Prostate gland (tissue), 2 donors: ENCODE data around the gene ACTL10. TPM values are rescaled to one million over a fixed set of nuclear protein-coding genes. Genes with fewer than 3 reads are reported as not detected.
A peak's percentile ranks its signal among the peaks of the same experiment; 100 is the strongest.

Experiments used
- DNase-seq: peaks from one replicate; pipeline ENCODE4 v3.0.0-alpha.2; 2019; ENCODE audit warnings: low spot score
- H3K27ac ChIP-seq, 2 donors: fragments of 200-600 bp; sonication (generic); 2 replicates each; pipeline ENCODE4 v1.5.1; 2017 to 2019
- H3K27me3 ChIP-seq: fragments of 200-600 bp; sonication (generic); replicated peaks from 2 replicates; pipeline ENCODE4 v1.5.1; 2019; ENCODE audit not compliant: insufficient read depth
- H3K36me3 ChIP-seq, 2 donors: fragments of 200-600 bp; sonication (generic); 1 replicate in 1 of 2; 2 replicates in 1 of 2; pipeline versions ENCODE4 v1.5.1 to v1.8.1; 2017 to 2019
- H3K4me1 ChIP-seq: fragments of 200-600 bp; sonication (generic); replicated peaks from 2 replicates; pipeline ENCODE4 v1.5.1; 2019
- H3K4me3 ChIP-seq, 2 donors: fragments of 200-600 bp; sonication (generic); 2 replicates each; pipeline ENCODE4 v1.5.1; 2017 to 2019
- H3K9me3 ChIP-seq: fragments of 200-600 bp; sonication (generic); 2 replicates; pipeline ENCODE4 v1.5.1; 2017
- POLR2A ChIP-seq: fragments of 450-650 bp; IDR thresholded peaks from one replicate; pipeline ENCODE4 v1.6.1; 2016; ENCODE audit warnings: antibody characterized with exemption, mild to moderate bottlenecking
- POLR2AphosphoS5 ChIP-seq: sonication (generic); formaldehyde crosslinking; IDR thresholded peaks from one replicate; pipeline ENCODE4 v1.6.1; 2017; ENCODE audit warnings: antibody characterized with exemption
- WGBS: methylation state at CpG from one replicate; pipeline ENCODE4 v1.1.5; 2018; 5-methylcytosine and 5-hydroxymethylcytosine counted together
- intact Hi-C: fragments of 100-400 bp; cut with DNase I; formaldehyde crosslinking; loops from one replicate; pipeline ENCODE4 v1.14.2; 2022
- total RNA-seq, 2 donors: library from RNA; depleted of rRNA; stranded (reverse); fragments of >200 nt; gene quantifications; one replicate each; pipeline ENCODE4 v1.1.0, GENCODE V29; 2016
- TF ChIP-seq, protein P1 (sequence below), 4 experiments: fragments of 200-600 bp in 2 of 4; fragments of 450-650 bp in 2 of 4; sonication (generic) in 2 of 4; IDR thresholded peaks; 1 replicate in 3 of 4; 2 replicates in 1 of 4; pipeline ENCODE4 v1.5.1; 2016 to 2019; ENCODE audit warnings: antibody characterized with exemption in 4 of 4, mild to moderate bottlenecking in 2 of 4, moderate library complexity in 2 of 4

Gene ACTL10
- total RNA-seq, 2 donors from 2014 or later = 7.9 to 8.5 TPM

DNA sequence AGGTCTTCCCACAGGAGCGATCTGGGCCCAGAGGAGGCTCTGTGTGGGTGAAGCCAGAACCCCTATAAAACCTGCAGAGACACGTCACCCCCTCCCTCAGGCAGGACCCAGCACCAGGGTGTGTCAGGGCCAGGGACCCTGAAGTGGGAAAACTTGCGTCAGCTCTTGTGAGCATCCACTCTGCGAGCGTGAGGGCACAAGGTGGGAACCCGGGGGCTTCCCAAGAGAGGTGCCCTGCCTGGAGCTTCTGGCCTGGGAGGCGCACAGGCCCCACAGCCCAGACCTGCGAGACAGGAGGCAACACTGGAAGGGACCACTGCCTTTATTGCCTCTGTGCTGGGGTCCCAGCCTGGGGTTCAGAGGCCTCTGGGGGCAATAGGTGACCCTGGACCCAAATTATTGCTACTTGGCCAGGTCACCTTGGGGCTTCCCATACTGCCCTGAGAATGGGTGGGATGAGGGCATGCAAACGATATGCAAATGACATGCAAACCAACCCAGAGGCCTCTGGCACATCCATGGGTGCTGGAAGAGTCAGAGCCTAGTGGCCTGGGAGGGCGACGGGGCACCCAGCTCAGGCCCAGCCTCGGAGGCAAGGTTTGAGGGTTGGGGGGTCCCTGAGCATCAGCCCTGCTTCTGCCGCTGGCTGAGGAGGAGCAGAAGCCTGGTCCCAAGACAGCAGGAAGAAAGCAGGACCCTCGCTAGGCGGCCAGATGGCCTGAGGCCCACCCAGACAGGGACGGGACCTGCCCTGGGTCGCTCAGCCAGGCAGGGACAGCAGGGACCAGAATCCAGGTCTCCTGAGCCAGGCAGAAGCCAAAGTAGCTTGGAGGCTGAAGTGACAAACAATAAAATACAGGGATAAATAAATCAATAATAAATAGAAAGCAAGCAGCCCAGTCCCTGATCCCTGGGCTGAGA is 9.7 kb upstream of the ACTL10 start:
- Histone ChIP-seq H3K9me3 (no peaks in the 10 kb centered on the region), H3K4me3 (no peak overlapping the region), H3K36me3 (peaks cover 3 to 8% of the 10 kb centered on the region in 2 donors), H3K27me3 (no peaks in the 10 kb centered on the region), H3K4me1 (no peaks in the 10 kb centered on the region), H3K27ac (peak overlapping the region in 1 of 2 donors; percentile 7)
- intact Hi-C loops = no loop called here
- WGBS = 87% methylated on average over 17 of the region's 17 CpGs
- DNase-seq = no peak
- TF ChIP-seq, protein P1, sequence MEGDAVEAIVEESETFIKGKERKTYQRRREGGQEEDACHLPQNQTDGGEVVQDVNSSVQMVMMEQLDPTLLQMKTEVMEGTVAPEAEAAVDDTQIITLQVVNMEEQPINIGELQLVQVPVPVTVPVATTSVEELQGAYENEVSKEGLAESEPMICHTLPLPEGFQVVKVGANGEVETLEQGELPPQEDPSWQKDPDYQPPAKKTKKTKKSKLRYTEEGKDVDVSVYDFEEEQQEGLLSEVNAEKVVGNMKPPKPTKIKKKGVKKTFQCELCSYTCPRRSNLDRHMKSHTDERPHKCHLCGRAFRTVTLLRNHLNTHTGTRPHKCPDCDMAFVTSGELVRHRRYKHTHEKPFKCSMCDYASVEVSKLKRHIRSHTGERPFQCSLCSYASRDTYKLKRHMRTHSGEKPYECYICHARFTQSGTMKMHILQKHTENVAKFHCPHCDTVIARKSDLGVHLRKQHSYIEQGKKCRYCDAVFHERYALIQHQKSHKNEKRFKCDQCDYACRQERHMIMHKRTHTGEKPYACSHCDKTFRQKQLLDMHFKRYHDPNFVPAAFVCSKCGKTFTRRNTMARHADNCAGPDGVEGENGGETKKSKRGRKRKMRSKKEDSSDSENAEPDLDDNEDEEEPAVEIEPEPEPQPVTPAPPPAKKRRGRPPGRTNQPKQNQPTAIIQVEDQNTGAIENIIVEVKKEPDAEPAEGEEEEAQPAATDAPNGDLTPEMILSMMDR (IDR thresholded peaks at IDR 0.05) = no peak
- TF ChIP-seq POLR2A (no peak), POLR2AphosphoS5 (no peak)

DNA sequence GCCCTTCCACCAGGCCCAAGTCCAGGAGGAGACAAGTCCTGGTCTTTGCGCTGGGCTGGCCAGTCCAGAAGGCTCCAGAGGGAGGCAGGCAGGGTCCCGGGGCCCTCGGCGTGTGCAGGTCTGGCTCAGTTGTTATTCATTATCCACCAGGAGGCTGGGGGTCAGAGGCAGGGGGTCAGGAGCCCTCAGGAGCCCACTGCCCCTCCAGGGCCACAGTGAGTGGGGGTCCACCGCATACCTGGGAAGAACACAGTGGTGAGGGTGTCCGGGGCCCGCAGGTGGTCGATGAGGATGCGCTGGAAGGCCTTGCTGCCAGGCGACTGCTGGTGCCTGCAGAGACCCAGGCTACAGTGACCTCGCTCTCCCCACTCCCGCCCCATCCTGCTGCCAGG is 9.0 kb upstream of the ACTL10 start:
- Histone ChIP-seq H3K27me3 (no peaks in the 10 kb centered on the region), H3K9me3 (no peaks in the 10 kb centered on the region), H3K36me3 (peaks cover 3 to 8% of the 10 kb centered on the region in 2 donors), H3K4me3 (no peak overlapping the region), H3K4me1 (no peaks in the 10 kb centered on the region), H3K27ac (peak overlapping the region in 1 of 2 donors; percentile 7)
- intact Hi-C loops = no loop called here
- TF ChIP-seq POLR2AphosphoS5 (no peak), POLR2A (no peak)
- TF ChIP-seq, protein P1 (IDR thresholded peaks at IDR 0.05) = no peak
- no peak for DNase-seq
- WGBS = 93% methylated on average over 12 of the region's 12 CpGs

DNA sequence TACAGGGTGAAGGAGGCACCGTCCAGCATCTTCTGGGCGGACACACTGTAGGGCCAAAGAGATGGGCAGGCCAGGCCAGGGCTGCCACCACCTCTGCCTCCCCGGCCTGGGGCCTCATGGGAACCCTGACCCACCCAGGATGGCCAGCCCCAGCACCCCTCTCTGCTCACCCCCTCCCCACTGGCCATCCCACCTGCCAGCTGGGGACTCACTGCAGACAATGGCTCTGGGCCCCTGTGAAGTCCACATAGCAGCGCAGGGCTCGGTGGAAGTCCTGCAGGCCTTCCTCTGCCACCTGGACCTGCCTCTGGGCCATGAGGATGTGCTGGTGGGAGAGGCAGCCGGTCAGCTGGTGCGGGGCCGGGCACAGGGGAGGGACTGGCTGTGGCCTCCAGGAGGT is 8.2 kb upstream of the ACTL10 start:
- H3K4me1 ChIP-seq = no peaks in the 10 kb centered on the region
- no peak for DNase-seq
- TF ChIP-seq POLR2A = no peak
- TF ChIP-seq POLR2AphosphoS5 = no peak
- intact Hi-C loops = no loop called here
- peaks cover 3 to 8% of the 10 kb centered on the region in 2 donors for H3K36me3 ChIP-seq
- WGBS = 90% methylated on average over 8 of the region's 8 CpGs
- H3K27ac ChIP-seq = no peak overlapping the region
- no peaks in the 10 kb centered on the region for H3K9me3 ChIP-seq
- H3K4me3 ChIP-seq = no peak overlapping the region
- H3K27me3 ChIP-seq = no peaks in the 10 kb centered on the region

DNA sequence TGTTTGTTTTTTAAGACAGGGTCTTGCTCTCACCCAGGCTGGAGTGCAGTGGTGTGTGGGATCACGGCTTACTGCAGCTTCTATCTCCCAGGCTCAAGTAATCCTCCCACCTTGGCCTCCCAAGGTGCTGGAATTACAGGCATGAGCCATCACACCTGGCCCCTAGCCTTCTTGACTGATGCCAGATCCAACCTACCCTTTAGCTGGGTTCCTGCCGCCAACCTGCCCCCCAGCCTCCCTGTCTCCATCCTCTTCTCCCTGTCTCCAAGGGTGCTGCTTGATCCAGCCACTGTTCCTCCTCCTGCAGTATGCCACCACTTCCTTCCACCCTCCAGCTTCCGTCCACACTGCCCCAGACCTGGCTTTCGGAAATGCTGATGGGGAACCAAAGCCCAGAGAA is 7.8 kb upstream of the ACTL10 start:
- H3K36me3 ChIP-seq = peaks cover 3 to 8% of the 10 kb centered on the region in 2 donors
- TF ChIP-seq, protein P1 (IDR thresholded peaks at IDR 0.05) = no peak
- TF ChIP-seq POLR2A = no peak
- no peak for TF ChIP-seq POLR2AphosphoS5
- intact Hi-C loops = no loop called here

DNA sequence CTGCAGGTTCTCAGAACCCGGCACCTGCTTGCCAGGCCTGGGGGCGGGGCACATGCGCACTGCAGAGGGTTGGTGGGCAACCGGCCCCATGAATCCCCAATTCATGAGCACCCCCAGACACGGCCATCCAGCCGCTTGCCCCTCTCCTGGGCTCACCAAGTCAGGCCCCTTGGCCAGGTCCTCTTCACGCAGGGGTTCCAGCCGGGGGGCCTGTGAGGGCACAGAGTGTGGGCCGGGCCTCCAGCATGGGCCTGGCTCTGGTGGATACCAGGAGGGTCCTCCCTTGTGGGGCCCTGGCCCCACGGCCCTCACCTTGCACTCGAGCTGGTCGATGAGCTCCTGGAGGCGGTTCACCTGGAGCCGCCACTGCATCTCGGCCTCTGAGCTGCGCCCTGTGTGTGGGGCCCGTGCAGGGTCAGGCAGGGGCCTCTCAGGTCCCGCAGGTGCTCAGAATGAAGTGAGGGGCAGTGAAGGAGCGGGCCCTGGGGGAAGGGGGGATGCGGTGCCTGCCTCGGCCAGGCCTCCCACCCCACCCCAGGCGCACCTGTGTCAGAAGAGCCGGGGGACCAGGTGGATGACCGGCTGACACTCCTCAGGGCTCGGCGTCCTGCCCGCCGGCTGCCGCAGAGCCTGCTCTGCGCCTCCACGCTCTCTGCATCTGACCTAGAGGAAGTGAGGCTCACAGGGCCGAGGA is 7.3 kb upstream of the ACTL10 start:
- intact Hi-C loops = no loop called here
- DNase-seq = no peak

More for the DNA sequence above, 7.8 kb upstream of the ACTL10 start:
- Histone ChIP-seq H3K9me3 (no peaks in the 10 kb centered on the region), H3K27me3 (no peaks in the 10 kb centered on the region), H3K4me1 (no peaks in the 10 kb centered on the region), H3K4me3 (no peak overlapping the region), H3K27ac (no peak overlapping the region)
- DNase-seq = no peak
- WGBS = 89% methylated on average over 4 of the region's 4 CpGs

More for the DNA sequence above, 7.3 kb upstream of the ACTL10 start:
- WGBS = 96% methylated on average over 30 of the region's 32 CpGs
- H3K4me3 ChIP-seq = no peak overlapping the region
- H3K27ac ChIP-seq = no peak overlapping the region
- H3K4me1 ChIP-seq = no peaks in the 10 kb centered on the region
- no peaks in the 10 kb centered on the region for H3K27me3 ChIP-seq
- peaks cover 3 to 8% of the 10 kb centered on the region in 2 donors for H3K36me3 ChIP-seq
- TF ChIP-seq POLR2AphosphoS5 (no peak), POLR2A (no peak)
- TF ChIP-seq, protein P1 (IDR thresholded peaks at IDR 0.05) = no peak
- H3K9me3 ChIP-seq = no peaks in the 10 kb centered on the region
